ENCODE data around the gene C1orf35.

Gene C1orf35

GRCh38 chr1:228102791-228103620 lies at the start of gene C1orf35:
C1orf35 (minus strand) TSS chr1:228103325; CDS start chr1:228103227, 98 bp downstream.
- peak; percentile 99 for DNase-seq (ENCODE audit: low spot score)

- no peak for DNase-seq (ENCODE audit: low spot score)
These were observed 49.8 kb upstream of the C1orf35 start for GRCh38 chr1:228152918-228153258.

GRCh38 chr1:228152097-228152917 lies 49.2 kb upstream of the C1orf35 start:
- no peak for DNase-seq (ENCODE audit: low spot score)

GRCh38 chr1:228151180-228151925 lies 48.2 kb upstream of the C1orf35 start:
- DNase-seq (ENCODE audit: low spot score): no peak

GRCh38 chr1:228150461-228151179 lies 47.5 kb upstream of the C1orf35 start:
- DNase-seq (ENCODE audit: low spot score): peak; percentile 88

GRCh38 chr1:228150120-228150460 lies 47.0 kb upstream of the C1orf35 start:
- no peak for DNase-seq (ENCODE audit: low spot score)

- peak; percentile 80 for DNase-seq (ENCODE audit: low spot score)
These were observed 46.4 kb upstream of the C1orf35 start, which contains the start of gene GJC2 for GRCh38 chr1:228149406-228150119. GJC2 (plus strand) TSS chr1:228149930; CDS start chr1:228157759, 7,829 bp downstream.

GRCh38 chr1:228148935-228149405 lies 45.8 kb upstream of the C1orf35 start:
- DNase-seq (ENCODE audit: low spot score): no peak

GRCh38 chr1:228148196-228148861 lies 45.2 kb upstream of the C1orf35 start:
- peak; percentile 35 for DNase-seq (ENCODE audit: low spot score)

- DNase-seq (ENCODE audit: low spot score): no peak
These were observed 44.6 kb upstream of the C1orf35 start for GRCh38 chr1:228147768-228148167.

GRCh38 chr1:228147151-228147693 lies 44.1 kb upstream of the C1orf35 start:
- DNase-seq (ENCODE audit: low spot score): peak; percentile 7

GRCh38 chr1:228146417-228147150 lies 43.5 kb upstream of the C1orf35 start:
- peak; percentile 2 for DNase-seq (ENCODE audit: low spot score)

- DNase-seq (ENCODE audit: low spot score): no peak
These were observed 42.6 kb upstream of the C1orf35 start for GRCh38 chr1:228145463-228146416.

GRCh38 chr1:228144993-228145343 lies 41.8 kb upstream of the C1orf35 start:
- DNase-seq (ENCODE audit: low spot score): no peak

- no peak for DNase-seq (ENCODE audit: low spot score)
These were observed 41.3 kb upstream of the C1orf35 start for GRCh38 chr1:228144193-228144992.

- no peak for DNase-seq (ENCODE audit: low spot score)
These were observed 40.5 kb upstream of the C1orf35 start for GRCh38 chr1:228143480-228144192.

GRCh38 chr1:228142701-228143136 lies 39.6 kb upstream of the C1orf35 start:
- no peak for DNase-seq (ENCODE audit: low spot score)
